NB4 (cell line): ENCODE data around the gene AFF1.

Source experiments
- MAX ChIP-seq: IDR thresholded peaks from 2 replicates; pipeline ENCODE4 v1.6.1; 2011; ENCODE audit warnings: low read depth, low read length
- MYC ChIP-seq: IDR thresholded peaks from 2 replicates; pipeline ENCODE4 v1.6.1; 2011; ENCODE audit warnings: low read depth, low read length
- POLR2A ChIP-seq: IDR thresholded peaks from 2 replicates; pipeline ENCODE4 v1.6.1; 2011; ENCODE audit warnings: mild to moderate bottlenecking; ENCODE audit not compliant: insufficient read length; ENCODE audit errors: extremely low read depth
- TF ChIP-seq, protein P1 (sequence below): IDR thresholded peaks from one replicate; pipeline ENCODE4 v1.5.1; 2012; ENCODE audit warnings: low read depth, low read length

GRCh38 chr4:87042986-87043820, 108.4 kb downstream of the AFF1 start:
- TF ChIP-seq, protein P1, sequence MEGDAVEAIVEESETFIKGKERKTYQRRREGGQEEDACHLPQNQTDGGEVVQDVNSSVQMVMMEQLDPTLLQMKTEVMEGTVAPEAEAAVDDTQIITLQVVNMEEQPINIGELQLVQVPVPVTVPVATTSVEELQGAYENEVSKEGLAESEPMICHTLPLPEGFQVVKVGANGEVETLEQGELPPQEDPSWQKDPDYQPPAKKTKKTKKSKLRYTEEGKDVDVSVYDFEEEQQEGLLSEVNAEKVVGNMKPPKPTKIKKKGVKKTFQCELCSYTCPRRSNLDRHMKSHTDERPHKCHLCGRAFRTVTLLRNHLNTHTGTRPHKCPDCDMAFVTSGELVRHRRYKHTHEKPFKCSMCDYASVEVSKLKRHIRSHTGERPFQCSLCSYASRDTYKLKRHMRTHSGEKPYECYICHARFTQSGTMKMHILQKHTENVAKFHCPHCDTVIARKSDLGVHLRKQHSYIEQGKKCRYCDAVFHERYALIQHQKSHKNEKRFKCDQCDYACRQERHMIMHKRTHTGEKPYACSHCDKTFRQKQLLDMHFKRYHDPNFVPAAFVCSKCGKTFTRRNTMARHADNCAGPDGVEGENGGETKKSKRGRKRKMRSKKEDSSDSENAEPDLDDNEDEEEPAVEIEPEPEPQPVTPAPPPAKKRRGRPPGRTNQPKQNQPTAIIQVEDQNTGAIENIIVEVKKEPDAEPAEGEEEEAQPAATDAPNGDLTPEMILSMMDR, result no peak
- TF ChIP-seq POLR2A (no peak), MYC (no peak), MAX (no peak)
